Brain microvascular endothelial cell (primary cell): ENCODE data around the gene COL4A5.

Experiments used
- DNase-seq: peaks from one replicate; pipeline ENCODE4 v3.0.0-alpha.2; 2020
- H3K27ac ChIP-seq: fragments of 250-450 bp; sonication (Bioruptor Pico); 2 replicates; pipeline ENCODE4 v1.5.1; 2020; ENCODE audit warnings: mild to moderate bottlenecking, moderate library complexity
- H3K27me3 ChIP-seq: fragments of 250-450 bp; sonication (Bioruptor Pico); replicated peaks from 2 replicates; pipeline ENCODE4 v1.5.1; 2020; ENCODE audit warnings: mild to moderate bottlenecking
- H3K36me3 ChIP-seq: fragments of 250-450 bp; sonication (Bioruptor Pico); replicated peaks from 2 replicates; pipeline ENCODE4 v1.5.1; 2020; ENCODE audit warnings: mild to moderate bottlenecking
- H3K4me3 ChIP-seq: 2 replicates; pipeline ENCODE4 v1.5.1; 2011; ENCODE audit warnings: low read depth, mild to moderate bottlenecking, control low read depth, low read length, moderate library complexity
- in situ Hi-C: cut with HindIII; loops from 2 replicates; pipeline ENCODE4 v1.10.0; 2017; ENCODE audit warnings: low sequenced_read_pairs, low pct_ligation_motif_present
- TF ChIP-seq, protein P1 (sequence below): IDR thresholded peaks from 2 replicates; pipeline ENCODE4 v1.5.1; 2011; ENCODE audit warnings: low read depth, mild to moderate bottlenecking, moderate library complexity, low read length, control low read depth, inconsistent platforms; ENCODE audit errors: missing control alignments

The COL4A5 gene

DNA sequence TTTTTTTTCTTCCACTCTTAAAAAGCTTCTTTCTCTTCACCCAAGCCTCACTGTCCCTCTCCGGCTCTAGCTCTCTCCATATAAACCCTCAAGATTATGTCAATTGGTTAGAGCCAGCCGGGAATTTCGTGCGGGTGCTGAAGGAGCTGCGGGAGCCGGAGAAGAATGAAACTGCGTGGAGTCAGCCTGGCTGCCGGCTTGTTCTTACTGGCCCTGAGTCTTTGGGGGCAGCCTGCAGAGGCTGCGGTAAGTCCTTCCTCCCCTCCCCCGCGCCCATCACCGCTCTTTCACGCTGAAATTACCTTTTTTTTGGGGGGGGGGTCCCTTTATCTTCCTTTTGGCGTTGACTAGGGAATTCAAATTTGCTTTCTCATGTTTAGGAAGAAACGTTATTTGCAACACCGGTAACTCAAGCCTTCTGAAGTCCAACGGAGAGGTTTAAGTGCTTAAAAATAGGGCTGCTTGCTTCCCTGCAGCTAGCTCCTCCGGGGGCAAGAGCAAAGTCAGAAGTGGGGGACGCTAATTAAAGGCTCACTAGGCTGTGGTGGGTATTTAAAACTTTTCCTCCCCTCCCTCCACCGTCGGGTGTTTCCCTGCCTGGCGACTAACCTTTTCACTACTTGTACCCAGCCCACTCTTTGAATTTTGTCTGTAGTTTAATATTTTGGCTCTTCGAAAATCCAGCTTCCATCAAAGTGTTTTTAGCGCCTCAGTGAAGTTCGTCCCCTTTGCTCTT, 491 bp downstream of the COL4A5 start:
- in situ Hi-C loops = no loop called here
- Histone ChIP-seq H3K36me3 (no peaks in the 10 kb centered on the region), H3K4me3 (peak overlapping the region; percentile 68), H3K27me3 (no peaks in the 10 kb centered on the region), H3K27ac (peak overlapping the region; percentile 78)
- TF ChIP-seq, protein P1, sequence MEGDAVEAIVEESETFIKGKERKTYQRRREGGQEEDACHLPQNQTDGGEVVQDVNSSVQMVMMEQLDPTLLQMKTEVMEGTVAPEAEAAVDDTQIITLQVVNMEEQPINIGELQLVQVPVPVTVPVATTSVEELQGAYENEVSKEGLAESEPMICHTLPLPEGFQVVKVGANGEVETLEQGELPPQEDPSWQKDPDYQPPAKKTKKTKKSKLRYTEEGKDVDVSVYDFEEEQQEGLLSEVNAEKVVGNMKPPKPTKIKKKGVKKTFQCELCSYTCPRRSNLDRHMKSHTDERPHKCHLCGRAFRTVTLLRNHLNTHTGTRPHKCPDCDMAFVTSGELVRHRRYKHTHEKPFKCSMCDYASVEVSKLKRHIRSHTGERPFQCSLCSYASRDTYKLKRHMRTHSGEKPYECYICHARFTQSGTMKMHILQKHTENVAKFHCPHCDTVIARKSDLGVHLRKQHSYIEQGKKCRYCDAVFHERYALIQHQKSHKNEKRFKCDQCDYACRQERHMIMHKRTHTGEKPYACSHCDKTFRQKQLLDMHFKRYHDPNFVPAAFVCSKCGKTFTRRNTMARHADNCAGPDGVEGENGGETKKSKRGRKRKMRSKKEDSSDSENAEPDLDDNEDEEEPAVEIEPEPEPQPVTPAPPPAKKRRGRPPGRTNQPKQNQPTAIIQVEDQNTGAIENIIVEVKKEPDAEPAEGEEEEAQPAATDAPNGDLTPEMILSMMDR = no peak
- no peak for DNase-seq

DNA sequence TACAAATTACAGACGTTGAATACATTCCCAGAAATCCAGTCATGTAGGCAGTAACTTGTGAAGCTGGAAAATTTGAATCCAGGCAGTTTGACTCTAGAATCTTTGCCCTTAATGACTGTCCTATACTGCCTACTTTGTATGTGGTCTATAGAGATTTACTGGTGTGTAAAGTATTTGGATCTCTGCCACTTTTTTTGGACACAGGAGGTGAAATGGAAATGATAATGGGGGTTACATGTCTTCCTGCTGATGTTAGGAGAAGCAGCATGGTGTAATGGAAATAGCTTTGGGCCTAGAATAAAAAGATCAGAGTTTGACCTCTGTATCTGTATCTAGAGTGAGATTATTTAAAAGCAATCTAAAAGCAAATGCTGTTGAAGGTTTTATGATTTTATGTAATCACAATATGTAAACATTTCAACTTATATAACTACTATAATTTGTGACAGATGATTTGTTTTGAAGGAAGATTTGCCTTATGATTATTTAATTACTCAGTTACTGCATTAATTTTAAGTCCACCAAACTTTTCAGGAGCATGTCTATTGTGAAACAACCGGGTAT, 3.3 kb downstream of the COL4A5 start:
- H3K27ac ChIP-seq = no peak overlapping the region
- no peak for DNase-seq
- H3K27me3 ChIP-seq = no peaks in the 10 kb centered on the region
- no peak overlapping the region for H3K4me3 ChIP-seq
- TF ChIP-seq, protein P1 = no peak
- in situ Hi-C loops = no loop called here
- no peaks in the 10 kb centered on the region for H3K36me3 ChIP-seq

DNA sequence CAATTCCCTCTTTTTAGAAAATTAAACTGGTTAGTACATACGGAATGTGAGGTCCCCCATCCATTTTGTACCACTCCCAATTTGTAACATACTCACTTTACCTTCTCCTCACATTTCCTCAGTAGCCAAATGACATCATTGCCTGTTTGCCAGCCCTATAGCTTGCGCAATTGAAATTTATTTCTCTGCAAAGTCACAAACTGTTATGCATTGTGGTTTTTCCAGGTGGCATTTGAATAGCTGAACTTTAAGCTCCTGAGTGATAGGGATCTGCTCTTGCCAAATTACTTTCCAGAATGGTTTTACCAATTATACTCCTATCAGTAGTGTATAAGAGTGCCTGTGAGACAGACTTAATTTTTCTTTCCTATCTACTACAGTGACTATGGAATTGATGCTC, 7.7 kb downstream of the COL4A5 start:
- Histone ChIP-seq H3K4me3 (no peak overlapping the region), H3K36me3 (no peaks in the 10 kb centered on the region), H3K27ac (no peak overlapping the region), H3K27me3 (no peaks in the 10 kb centered on the region)
- no peak for DNase-seq
- TF ChIP-seq, protein P1 = no peak
- in situ Hi-C loops = no loop called here

DNA sequence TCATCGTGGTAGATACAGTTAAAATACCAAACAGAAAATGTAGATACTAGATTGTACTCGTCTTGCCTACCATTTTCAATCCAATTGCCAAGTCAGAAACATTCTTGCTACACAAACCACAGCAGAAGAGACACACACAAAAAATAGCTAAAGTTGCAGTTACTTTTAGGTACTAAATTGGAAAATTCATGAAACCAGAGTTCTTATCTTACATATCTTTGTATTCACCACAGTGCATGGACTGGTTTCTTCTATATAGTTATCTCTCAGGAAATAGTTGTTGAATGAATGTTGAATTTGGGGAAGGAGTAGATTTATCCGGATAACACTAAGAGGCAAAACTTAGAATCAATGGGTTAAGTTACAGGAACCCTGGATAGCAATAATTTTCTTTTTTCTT, 14.2 kb downstream of the COL4A5 start:
- Histone ChIP-seq H3K27me3 (no peaks in the 10 kb centered on the region), H3K36me3 (no peaks in the 10 kb centered on the region), H3K4me3 (no peak overlapping the region), H3K27ac (peak overlapping the region; percentile 35)
- TF ChIP-seq, protein P1 = no peak
- in situ Hi-C loops = no loop called here
- DNase-seq = no peak

DNA sequence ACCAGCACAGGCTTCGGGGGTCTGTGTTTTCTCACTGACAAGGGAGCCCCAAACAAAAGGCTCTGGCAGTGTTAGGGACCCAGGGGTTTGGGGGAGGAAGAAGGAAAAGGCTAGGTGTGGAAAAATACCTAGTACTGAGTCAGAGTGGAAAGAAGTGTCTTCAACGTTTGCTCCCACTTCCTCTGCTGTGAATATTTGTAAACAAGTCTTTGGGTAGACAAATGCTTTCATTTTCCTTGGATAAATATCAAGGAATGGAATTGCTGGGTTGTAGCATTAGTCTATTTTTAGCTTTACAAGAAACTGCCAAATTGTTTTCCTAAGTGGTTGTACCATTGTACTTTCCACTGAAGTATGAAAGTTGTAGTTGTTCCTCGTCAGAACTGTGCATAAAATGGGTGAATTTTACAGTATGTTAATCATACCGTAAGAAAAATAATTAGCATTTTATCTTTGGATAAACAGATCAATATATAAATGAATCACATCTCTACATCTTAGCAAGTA, 17.4 kb downstream of the COL4A5 start:
- TF ChIP-seq, protein P1 = no peak

More for the DNA sequence above, 17.4 kb downstream of the COL4A5 start:
- no peak for DNase-seq
- Histone ChIP-seq H3K36me3 (no peaks in the 10 kb centered on the region), H3K4me3 (no peak overlapping the region), H3K27ac (no peak overlapping the region), H3K27me3 (no peaks in the 10 kb centered on the region)
- in situ Hi-C loops = no loop called here
